Measurements from ENCODE around the gene OSGIN1.

The OSGIN1 gene

DNA sequence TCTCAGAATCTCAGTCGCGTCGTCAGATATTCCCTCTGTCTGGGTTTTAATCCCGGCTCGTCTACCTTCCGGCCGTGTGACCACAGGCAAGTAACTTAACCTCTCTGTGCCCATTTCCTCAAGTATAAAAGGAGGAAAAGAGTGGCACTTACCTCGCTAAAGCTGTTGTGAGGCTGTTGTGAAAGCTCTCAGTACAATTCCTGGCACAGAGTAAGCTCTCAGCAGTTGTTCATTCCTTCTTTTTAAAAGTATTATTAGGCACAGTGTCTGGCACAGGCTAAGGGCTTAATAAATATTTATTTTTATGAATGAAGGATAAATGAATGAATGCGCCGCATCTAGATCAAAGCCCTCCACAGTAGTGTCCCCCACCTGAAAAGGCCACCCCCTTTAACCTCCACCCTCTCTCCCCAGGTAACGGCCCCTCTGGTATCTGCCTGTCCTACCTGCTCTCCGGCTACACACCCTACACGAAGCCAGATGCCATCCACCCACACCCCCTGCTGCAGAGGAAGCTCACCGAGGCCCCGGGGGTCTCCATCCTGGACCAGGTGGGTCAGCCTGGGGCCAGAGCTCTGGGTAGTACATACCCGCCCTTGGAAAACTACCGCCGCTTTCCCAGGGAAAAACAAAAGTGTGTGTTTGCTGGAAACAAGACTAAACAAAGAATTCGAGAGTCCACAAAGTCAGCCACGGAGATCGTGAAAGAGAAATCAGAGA, 6.0 kb downstream of the OSGIN1 start:
- DNase-seq: no peak

- no peak for DNase-seq
These were observed 6.8 kb downstream of the OSGIN1 start for GRCh38 chr16:83959656-83960434.

- no peak for DNase-seq
These were observed 7.6 kb downstream of the OSGIN1 start for GRCh38 chr16:83960521-83961249.

- no peak for DNase-seq
These were observed 8.6 kb downstream of the OSGIN1 start for GRCh38 chr16:83961591-83961990.

DNA sequence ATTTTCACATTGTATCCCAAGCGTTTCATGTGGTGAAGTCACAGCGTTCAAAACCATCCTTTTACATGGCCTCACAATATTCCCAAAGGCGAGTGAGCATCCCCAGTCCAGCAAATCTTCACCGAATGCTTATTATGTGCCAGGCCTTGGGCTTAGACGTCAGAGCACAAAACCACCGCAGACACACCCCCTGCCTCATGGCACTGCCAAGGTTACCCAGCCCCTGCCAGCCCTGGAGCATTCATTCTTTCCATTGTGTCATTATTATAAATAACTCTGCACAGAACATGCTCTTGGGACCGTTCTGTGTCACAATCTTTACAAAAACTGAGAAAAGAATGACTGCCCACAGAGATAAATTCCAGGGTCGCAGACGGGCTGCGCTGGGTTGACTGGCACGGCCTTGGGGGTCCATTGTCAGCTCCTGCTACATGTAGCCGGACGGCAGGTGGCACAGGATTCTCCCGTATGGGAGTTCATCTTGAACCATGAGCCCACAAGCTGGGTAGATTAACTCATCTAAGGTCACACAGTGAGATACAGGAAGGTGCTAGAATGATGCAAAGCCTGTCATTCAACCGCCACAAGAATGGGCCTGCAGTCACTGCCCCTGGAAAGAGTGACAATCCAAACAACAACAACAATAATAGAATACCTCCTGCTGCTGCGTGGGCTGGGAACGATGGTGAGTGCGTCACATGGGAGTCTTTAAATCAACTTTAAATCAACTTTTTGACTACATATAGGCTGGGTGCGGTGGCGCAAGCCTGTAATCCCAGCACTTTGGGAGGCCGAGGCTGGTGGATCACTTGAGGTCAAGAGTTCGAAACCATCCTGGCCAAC, 10.5 kb downstream of the OSGIN1 start:
- no peak for DNase-seq

- DNase-seq: no peak
These were observed 11.8 kb downstream of the OSGIN1 start for GRCh38 chr16:83964684-83965443.

DNA sequence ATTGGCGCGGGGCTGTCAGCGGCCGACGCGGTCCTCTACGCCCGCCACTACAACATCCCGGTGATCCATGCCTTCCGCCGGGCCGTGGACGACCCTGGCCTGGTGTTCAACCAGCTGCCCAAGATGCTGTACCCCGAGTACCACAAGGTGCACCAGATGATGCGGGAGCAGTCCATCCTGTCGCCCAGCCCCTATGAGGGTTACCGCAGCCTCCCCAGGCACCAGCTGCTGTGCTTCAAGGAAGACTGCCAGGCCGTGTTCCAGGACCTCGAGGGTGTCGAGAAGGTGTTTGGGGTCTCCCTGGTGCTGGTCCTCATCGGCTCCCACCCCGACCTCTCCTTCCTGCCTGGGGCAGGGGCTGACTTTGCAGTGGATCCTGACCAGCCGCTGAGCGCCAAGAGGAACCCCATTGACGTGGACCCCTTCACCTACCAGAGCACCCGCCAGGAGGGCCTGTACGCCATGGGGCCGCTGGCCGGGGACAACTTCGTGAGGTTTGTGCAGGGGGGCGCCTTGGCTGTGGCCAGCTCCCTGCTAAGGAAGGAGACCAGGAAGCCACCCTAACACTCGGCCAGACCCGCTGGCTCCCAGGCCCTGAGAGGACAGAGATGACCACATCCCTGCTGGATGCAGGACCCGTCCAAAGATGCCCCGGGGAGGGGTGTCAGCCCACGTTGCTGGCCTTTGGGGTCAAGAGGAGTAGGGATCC, 12.6 kb downstream of the OSGIN1 start:
- DNase-seq: no peak

GRCh38 chr16:83966153-83966696, 13.2 kb downstream of the OSGIN1 start:
- no peak for DNase-seq

DNA sequence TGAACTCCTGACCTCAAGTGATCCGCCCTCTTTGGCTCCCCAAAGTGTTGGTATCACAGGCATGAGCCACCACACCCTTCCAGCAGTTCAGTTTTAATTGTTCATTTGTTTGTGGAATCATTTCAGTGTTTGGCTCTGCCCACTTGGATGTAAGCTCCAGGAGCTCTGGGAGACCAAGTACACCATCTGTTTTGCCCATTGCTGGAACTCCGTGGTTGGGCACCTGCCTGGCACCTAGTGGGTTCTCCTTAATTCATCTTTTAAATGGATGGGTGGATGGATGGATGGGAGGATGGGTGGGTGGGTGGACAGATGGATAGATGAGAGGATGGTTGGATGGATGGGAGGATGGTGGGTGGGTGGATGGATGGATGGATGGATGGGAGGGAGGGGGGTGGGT, 14.1 kb downstream of the OSGIN1 start:
- DNase-seq: no peak

DNA sequence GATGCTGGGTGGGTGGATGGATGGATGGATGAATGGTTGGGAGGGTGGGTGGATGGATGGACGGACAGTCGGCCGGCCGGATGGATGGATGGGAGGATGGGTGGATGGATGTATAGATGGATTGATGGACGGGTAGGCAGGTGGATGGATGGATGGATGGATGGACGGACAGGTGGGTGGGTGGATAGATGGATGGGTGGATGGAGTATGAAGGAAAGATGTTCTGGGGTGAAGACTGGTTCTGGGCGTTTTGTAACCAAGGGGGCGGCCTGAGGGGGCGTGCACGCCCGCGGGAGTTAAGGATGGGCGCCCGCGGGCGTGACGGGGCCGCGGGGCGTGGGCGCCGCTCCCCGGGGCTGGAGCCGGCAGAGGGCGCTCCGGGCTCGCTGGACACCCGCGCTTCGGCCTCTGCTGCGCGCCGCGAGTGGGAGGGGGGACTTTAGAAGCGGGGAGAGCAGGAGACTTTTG, 14.8 kb downstream of the OSGIN1 start, which contains the start of gene NECAB2:
TSS of gene NECAB2 (plus strand) at position 407 of the 468 bp plus-strand sequence. CDS start 405 bp downstream, outside the sequence.
- no peak for DNase-seq

DNA sequence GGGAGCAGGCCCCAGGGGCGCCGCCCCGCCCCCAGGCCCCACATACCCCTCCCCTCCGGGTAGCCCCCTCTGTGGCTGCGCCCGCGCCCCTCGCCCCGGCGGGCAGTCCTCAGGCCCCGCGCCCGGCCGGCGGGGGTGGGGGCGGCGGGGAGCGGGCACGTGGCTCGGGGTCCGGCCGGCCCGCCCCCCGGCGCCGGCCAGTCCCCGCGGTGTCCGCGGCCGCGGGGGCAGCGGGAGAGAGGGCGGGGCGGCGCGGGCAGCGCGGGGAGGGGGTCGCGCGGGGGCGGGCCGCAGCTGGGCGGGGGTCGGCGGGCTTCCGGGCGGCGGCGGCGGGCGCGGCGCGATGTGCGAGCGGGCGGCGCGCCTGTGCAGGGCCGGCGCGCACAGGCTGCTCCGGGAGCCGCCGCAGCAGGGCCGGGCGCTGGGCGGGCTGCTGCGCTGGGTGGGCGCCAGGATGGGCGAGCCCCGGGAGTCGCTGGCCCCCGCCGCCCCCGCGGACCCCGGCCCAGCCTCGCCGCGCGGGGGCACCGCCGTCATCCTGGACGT, 15.3 kb downstream of the OSGIN1 start:
- DNase-seq: no peak

DNA sequence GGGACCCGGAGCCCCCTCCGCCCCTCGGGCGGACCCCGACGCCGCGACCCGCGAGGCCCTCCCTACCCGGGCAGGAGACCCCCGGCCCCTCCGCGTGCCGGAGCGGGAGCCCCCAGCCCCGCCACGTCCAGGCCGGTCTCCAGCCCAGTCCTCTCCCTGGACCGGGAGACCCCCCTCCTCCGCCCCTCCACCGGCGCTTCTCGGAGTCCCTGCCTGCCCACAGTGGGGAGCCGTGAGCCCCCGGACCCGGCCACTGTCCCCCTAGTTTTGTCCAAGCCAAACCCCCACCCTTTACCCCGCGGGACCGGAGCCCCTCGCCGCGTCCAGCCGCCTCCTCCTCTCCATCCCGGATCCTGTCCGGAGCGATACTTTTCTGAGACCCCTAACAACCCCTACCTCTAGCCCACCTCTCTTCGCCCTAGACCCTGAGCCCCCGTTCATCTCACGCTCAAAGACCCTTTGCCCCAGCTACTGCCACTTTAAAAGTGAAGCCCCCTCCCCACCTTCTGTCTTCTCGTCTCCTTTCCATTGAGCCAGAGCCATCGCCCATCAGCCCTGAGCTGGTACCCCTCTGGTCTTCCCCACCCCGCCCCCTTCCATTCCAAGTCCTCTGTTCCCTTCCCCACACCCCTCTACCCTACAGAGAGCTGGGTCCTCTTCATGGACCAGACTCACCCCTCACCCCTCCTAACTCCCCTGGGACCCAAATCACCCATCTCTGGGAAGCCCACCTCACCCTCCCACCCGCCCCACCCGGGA, 16.0 kb downstream of the OSGIN1 start:
- no peak for DNase-seq

DNA sequence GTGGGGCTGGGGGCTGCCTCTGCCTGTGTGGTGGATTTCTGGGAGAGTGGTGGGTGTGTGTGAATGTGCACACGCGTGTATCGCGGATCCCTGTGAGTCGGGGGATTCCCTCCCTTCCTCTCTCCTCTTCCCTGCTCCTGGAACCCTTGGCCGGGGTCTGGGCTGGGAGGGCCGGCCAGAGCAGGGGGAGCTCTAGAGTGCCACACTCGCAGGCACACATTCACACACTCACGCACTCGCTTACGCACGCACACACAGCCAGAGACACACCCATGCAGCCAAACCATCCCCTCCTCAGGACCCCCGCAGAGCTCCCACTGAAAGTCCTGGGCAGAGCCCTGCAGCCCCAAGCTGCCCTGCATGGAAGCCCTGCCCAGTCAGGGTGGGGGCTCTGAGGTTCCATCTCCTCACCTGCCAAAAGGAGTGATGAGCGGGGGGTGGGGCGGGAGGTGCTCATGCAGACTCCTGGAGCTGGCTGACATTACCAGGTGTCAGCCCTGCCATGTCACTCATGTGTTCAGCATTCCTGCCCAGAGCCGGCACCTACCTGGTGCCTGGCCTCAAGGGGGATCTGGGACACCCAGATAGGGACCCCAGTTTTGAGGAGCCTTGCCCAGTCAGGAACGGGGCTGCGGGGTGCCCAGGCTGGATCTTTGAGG, 16.9 kb downstream of the OSGIN1 start:
- no peak for DNase-seq

DNA sequence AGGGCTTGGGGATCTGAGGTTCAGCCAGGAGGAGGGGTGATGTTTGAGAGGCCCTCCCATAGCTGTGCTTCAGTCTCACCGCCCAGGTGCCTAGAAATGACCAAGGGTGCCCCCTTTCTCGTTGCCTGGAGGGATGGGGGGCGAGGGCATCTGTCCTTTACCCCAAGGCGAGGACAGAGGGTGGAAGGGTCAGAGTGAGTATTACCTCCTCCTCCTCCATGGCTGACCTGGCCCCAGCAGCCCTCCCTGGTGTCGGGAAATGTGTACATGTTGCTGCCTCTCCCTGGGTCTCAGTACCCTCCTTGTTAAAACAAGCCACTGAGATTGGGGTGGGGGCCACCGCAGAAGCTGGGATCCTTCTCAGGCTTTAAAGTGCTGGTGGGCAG, 17.4 kb downstream of the OSGIN1 start:
- no peak for DNase-seq

GRCh38 chr16:83971165-83972130, 18.4 kb downstream of the OSGIN1 start:
- no peak for DNase-seq

- no peak for DNase-seq
These were observed 19.4 kb downstream of the OSGIN1 start for GRCh38 chr16:83972256-83973008.

- no peak for DNase-seq
These were observed 20.0 kb downstream of the OSGIN1 start for GRCh38 chr16:83973077-83973476.
